ENCODE results near the gene ERBB3.
"Not testable (repeated sequence)": the region's sequence is repeated elsewhere in the genome, so short reads cannot be mapped to it uniquely, and the experiment has no call there.

ERBB3 gene

GRCh38 chr12:56042430-56042813 lies 37.5 kb upstream of the ERBB3 start:
- Histone ChIP-seq H3K9ac (ENCODE audit: low read length in 5 of 5) (peak overlapping the region; percentile 70 to 99 (median 93)), H3K4me1 (ENCODE audit: control insufficient read depth in 5 of 5, insufficient read depth in 5 of 5, low read length in 5 of 5) (peaks cover 3 to 31% (median 22%) of the 10 kb centered on the region in 5 donors), H3K4me3 (ENCODE audit: low read depth in 1 of 5, low read length in 5 of 5) (peak overlapping the region; percentile 74 to 98 (median 94)), H3K36me3 (ENCODE audit: control insufficient read depth in 5 of 5, insufficient read depth in 5 of 5, low read length in 5 of 5) (peaks cover 9 to 31% (median 20%) of the 10 kb centered on the region in 5 donors), H3K27ac (ENCODE audit: low read depth, low read length) (peak overlapping the region; percentile 90)
- H3K9me3 ChIP-seq (ENCODE audit: control insufficient read depth in 5 of 5, low read length in 5 of 5); H3K27me3 ChIP-seq (ENCODE audit: control insufficient read depth in 5 of 5, insufficient read depth in 4 of 5, low read length in 5 of 5): not testable (repeated sequence)

GRCh38 chr12:56042843-56043242 lies 37.1 kb upstream of the ERBB3 start:
- H3K4me1 ChIP-seq (ENCODE audit: control insufficient read depth in 5 of 5, insufficient read depth in 5 of 5, low read length in 5 of 5) = peaks cover 3 to 28% (median 21%) of the 10 kb centered on the region in 5 donors
- H3K27ac ChIP-seq (ENCODE audit: low read depth, low read length) = peak overlapping the region; percentile 90
- H3K4me3 ChIP-seq (ENCODE audit: low read depth in 1 of 5, low read length in 5 of 5) = peak overlapping the region; percentile 74 to 98 (median 94)
- no peaks in the 10 kb centered on the region for H3K9me3 ChIP-seq (ENCODE audit: control insufficient read depth in 5 of 5, low read length in 5 of 5)
- peak overlapping the region; percentile 70 to 99 (median 93) for H3K9ac ChIP-seq (ENCODE audit: low read length in 5 of 5)
- H3K27me3 ChIP-seq (ENCODE audit: control insufficient read depth in 5 of 5, insufficient read depth in 4 of 5, low read length in 5 of 5) = no peaks in the 10 kb centered on the region
- H3K36me3 ChIP-seq (ENCODE audit: control insufficient read depth in 5 of 5, insufficient read depth in 5 of 5, low read length in 5 of 5) = peaks cover 9 to 29% (median 20%) of the 10 kb centered on the region in 5 donors

GRCh38 chr12:56046027-56046780 lies 33.8 kb upstream of the ERBB3 start:
- Histone ChIP-seq H3K9ac (ENCODE audit: low read length in 5 of 5) (peak overlapping the region in 1 of 5 donors; percentile 35), H3K36me3 (ENCODE audit: control insufficient read depth in 5 of 5, insufficient read depth in 5 of 5, low read length in 5 of 5) (peaks cover 9 to 29% (median 20%) of the 10 kb centered on the region in 5 donors), H3K4me3 (ENCODE audit: low read depth in 1 of 5, low read length in 5 of 5) (no peak overlapping the region), H3K27ac (ENCODE audit: low read depth, low read length) (no peak overlapping the region), H3K4me1 (ENCODE audit: control insufficient read depth in 5 of 5, insufficient read depth in 5 of 5, low read length in 5 of 5) (peaks cover 3 to 20% (median 17%) of the 10 kb centered on the region in 5 donors), H3K9me3 (ENCODE audit: control insufficient read depth in 5 of 5, low read length in 5 of 5) (no peaks in the 10 kb centered on the region), H3K27me3 (ENCODE audit: control insufficient read depth in 5 of 5, insufficient read depth in 4 of 5, low read length in 5 of 5) (no peaks in the 10 kb centered on the region)

GRCh38 chr12:56053407-56053893 lies 26.5 kb upstream of the ERBB3 start:
- Histone ChIP-seq H3K4me1 (ENCODE audit: control insufficient read depth in 5 of 5, insufficient read depth in 5 of 5, low read length in 5 of 5) (no peaks in the 10 kb centered on the region), H3K4me3 (ENCODE audit: low read depth in 1 of 5, low read length in 5 of 5) (no peak overlapping the region), H3K27me3 (ENCODE audit: control insufficient read depth in 5 of 5, insufficient read depth in 4 of 5, low read length in 5 of 5) (no peaks in the 10 kb centered on the region), H3K27ac (ENCODE audit: low read depth, low read length) (no peak overlapping the region), H3K36me3 (ENCODE audit: control insufficient read depth in 5 of 5, insufficient read depth in 5 of 5, low read length in 5 of 5) (no peaks in the 10 kb centered on the region), H3K9ac (ENCODE audit: low read length in 5 of 5) (no peak overlapping the region), H3K9me3 (ENCODE audit: control insufficient read depth in 5 of 5, low read length in 5 of 5) (no peaks in the 10 kb centered on the region)

- H3K4me1 ChIP-seq (ENCODE audit: control insufficient read depth in 5 of 5, insufficient read depth in 5 of 5, low read length in 5 of 5); H3K36me3 ChIP-seq (ENCODE audit: control insufficient read depth in 5 of 5, insufficient read depth in 5 of 5, low read length in 5 of 5); H3K9me3 ChIP-seq (ENCODE audit: control insufficient read depth in 5 of 5, low read length in 5 of 5); H3K9ac ChIP-seq (ENCODE audit: low read length in 5 of 5); H3K4me3 ChIP-seq (ENCODE audit: low read depth in 1 of 5, low read length in 5 of 5); H3K27ac ChIP-seq (ENCODE audit: low read depth, low read length); H3K27me3 ChIP-seq (ENCODE audit: control insufficient read depth in 5 of 5, insufficient read depth in 4 of 5, low read length in 5 of 5): not testable (repeated sequence)
Observed at GRCh38 chr12:56059964-56060363, 20.0 kb upstream of the ERBB3 start.

GRCh38 chr12:56061982-56062381 lies 18.0 kb upstream of the ERBB3 start:
- no peaks in the 10 kb centered on the region for H3K4me1 ChIP-seq (ENCODE audit: control insufficient read depth in 5 of 5, insufficient read depth in 5 of 5, low read length in 5 of 5)
- no peaks in the 10 kb centered on the region for H3K9me3 ChIP-seq (ENCODE audit: control insufficient read depth in 5 of 5, low read length in 5 of 5)
- H3K36me3 ChIP-seq (ENCODE audit: control insufficient read depth in 5 of 5, insufficient read depth in 5 of 5, low read length in 5 of 5) = no peaks in the 10 kb centered on the region
- H3K4me3 ChIP-seq (ENCODE audit: low read depth in 1 of 5, low read length in 5 of 5) = no peak overlapping the region
- no peaks in the 10 kb centered on the region for H3K27me3 ChIP-seq (ENCODE audit: control insufficient read depth in 5 of 5, insufficient read depth in 4 of 5, low read length in 5 of 5)
- H3K27ac ChIP-seq (ENCODE audit: low read depth, low read length) = no peak overlapping the region
- no peak overlapping the region for H3K9ac ChIP-seq (ENCODE audit: low read length in 5 of 5)

GRCh38 chr12:56062996-56063395 lies 17.0 kb upstream of the ERBB3 start:
- Histone ChIP-seq H3K4me3 (ENCODE audit: low read depth in 1 of 5, low read length in 5 of 5) (no peak overlapping the region), H3K9ac (ENCODE audit: low read length in 5 of 5) (no peak overlapping the region), H3K36me3 (ENCODE audit: control insufficient read depth in 5 of 5, insufficient read depth in 5 of 5, low read length in 5 of 5) (no peaks in the 10 kb centered on the region), H3K27ac (ENCODE audit: low read depth, low read length) (no peak overlapping the region), H3K4me1 (ENCODE audit: control insufficient read depth in 5 of 5, insufficient read depth in 5 of 5, low read length in 5 of 5) (no peaks in the 10 kb centered on the region), H3K9me3 (ENCODE audit: control insufficient read depth in 5 of 5, low read length in 5 of 5) (no peaks in the 10 kb centered on the region), H3K27me3 (ENCODE audit: control insufficient read depth in 5 of 5, insufficient read depth in 4 of 5, low read length in 5 of 5) (no peaks in the 10 kb centered on the region)

- no peaks in the 10 kb centered on the region for H3K9me3 ChIP-seq (ENCODE audit: control insufficient read depth in 5 of 5, low read length in 5 of 5)
- H3K36me3 ChIP-seq (ENCODE audit: control insufficient read depth in 5 of 5, insufficient read depth in 5 of 5, low read length in 5 of 5) = no peaks in the 10 kb centered on the region
- H3K4me1 ChIP-seq (ENCODE audit: control insufficient read depth in 5 of 5, insufficient read depth in 5 of 5, low read length in 5 of 5) = no peaks in the 10 kb centered on the region
- H3K27me3 ChIP-seq (ENCODE audit: control insufficient read depth in 5 of 5, insufficient read depth in 4 of 5, low read length in 5 of 5) = no peaks in the 10 kb centered on the region
- H3K4me3 ChIP-seq (ENCODE audit: low read depth in 1 of 5, low read length in 5 of 5) = no peak overlapping the region
- no peak overlapping the region for H3K27ac ChIP-seq (ENCODE audit: low read depth, low read length)
- H3K9ac ChIP-seq (ENCODE audit: low read length in 5 of 5) = no peak overlapping the region
Observed at GRCh38 chr12:56071648-56072047, 8.3 kb upstream of the ERBB3 start.

GRCh38 chr12:56074396-56074795 lies 5.6 kb upstream of the ERBB3 start:
- H3K4me1 ChIP-seq (ENCODE audit: control insufficient read depth in 5 of 5, insufficient read depth in 5 of 5, low read length in 5 of 5) = peaks cover 0 to 9% (median 5%) of the 10 kb centered on the region in 5 donors
- H3K27ac ChIP-seq (ENCODE audit: low read depth, low read length) = no peak overlapping the region
- no peaks in the 10 kb centered on the region for H3K9me3 ChIP-seq (ENCODE audit: control insufficient read depth in 5 of 5, low read length in 5 of 5)
- no peak overlapping the region for H3K4me3 ChIP-seq (ENCODE audit: low read depth in 1 of 5, low read length in 5 of 5)
- H3K9ac ChIP-seq (ENCODE audit: low read length in 5 of 5) = no peak overlapping the region
- H3K36me3 ChIP-seq (ENCODE audit: control insufficient read depth in 5 of 5, insufficient read depth in 5 of 5, low read length in 5 of 5) = no peaks in the 10 kb centered on the region
- H3K27me3 ChIP-seq (ENCODE audit: control insufficient read depth in 5 of 5, insufficient read depth in 4 of 5, low read length in 5 of 5) = no peaks in the 10 kb centered on the region

- H3K27me3 ChIP-seq (ENCODE audit: control insufficient read depth in 5 of 5, insufficient read depth in 4 of 5, low read length in 5 of 5) = peaks cover 0 to 13% (median 11%) of the 10 kb centered on the region in 5 donors
- not testable (repeated sequence) for H3K9me3 ChIP-seq (ENCODE audit: control insufficient read depth in 5 of 5, low read length in 5 of 5); H3K27ac ChIP-seq (ENCODE audit: low read depth, low read length); H3K36me3 ChIP-seq (ENCODE audit: control insufficient read depth in 5 of 5, insufficient read depth in 5 of 5, low read length in 5 of 5); H3K4me3 ChIP-seq (ENCODE audit: low read depth in 1 of 5, low read length in 5 of 5); H3K9ac ChIP-seq (ENCODE audit: low read length in 5 of 5)
- peaks cover 0 to 21% (median 16%) of the 10 kb centered on the region in 5 donors for H3K4me1 ChIP-seq (ENCODE audit: control insufficient read depth in 5 of 5, insufficient read depth in 5 of 5, low read length in 5 of 5)
Observed at GRCh38 chr12:56077966-56078365, 2.0 kb upstream of the ERBB3 start.
